Osteocyte (in vitro differentiated cells): ENCODE results near the gene CAST. TPM values are rescaled to one million over a fixed set of nuclear protein-coding genes. Genes with fewer than 3 reads are reported as not detected.

ENCODE experiments used
- DNase-seq: peaks from one replicate; pipeline ENCODE4 v3.0.0; 2021; ENCODE audit warnings: mixed read lengths; ENCODE audit not compliant: unreplicated experiment; ENCODE audit errors: extremely low spot score
- H3K27ac Mint-ChIP-seq: one replicate; pipeline ENCODE4 v1.8.0; 2021; ENCODE audit warnings: mild to moderate bottlenecking, mixed read lengths; ENCODE audit not compliant: unreplicated experiment
- H3K27me3 Mint-ChIP-seq: one replicate; pipeline ENCODE4 v1.8.0; 2021; ENCODE audit warnings: mixed read lengths; ENCODE audit not compliant: unreplicated experiment
- H3K36me3 Mint-ChIP-seq: one replicate; pipeline ENCODE4 v1.8.0; 2021; ENCODE audit warnings: mixed read lengths; ENCODE audit not compliant: unreplicated experiment
- H3K4me1 Mint-ChIP-seq: one replicate; pipeline ENCODE4 v1.8.0; 2021; ENCODE audit warnings: mixed read lengths; ENCODE audit not compliant: unreplicated experiment
- H3K4me3 Mint-ChIP-seq: one replicate; pipeline ENCODE4 v1.8.0; 2021; ENCODE audit warnings: mild to moderate bottlenecking, moderate library complexity, mixed read lengths; ENCODE audit not compliant: unreplicated experiment
- H3K9me3 Mint-ChIP-seq: one replicate; pipeline ENCODE4 v1.8.0; 2021; ENCODE audit warnings: mixed read lengths; ENCODE audit not compliant: unreplicated experiment
- CTCF ChIP-seq: fragments of 200-600 bp; sonication (generic); IDR thresholded peaks from 2 replicates; pipeline ENCODE4 v1.5.0; 2021; ENCODE audit warnings: antibody characterized with exemption, mild to moderate bottlenecking, moderate library complexity
- total RNA-seq: library from RNA; stranded (reverse); gene quantifications from 2 replicates; pipeline ENCODE4 v1.2.1, GENCODE V29; 2021

CAST gene
- total RNA-seq, 1 donor from 2014 or later: 144 TPM

DNA sequence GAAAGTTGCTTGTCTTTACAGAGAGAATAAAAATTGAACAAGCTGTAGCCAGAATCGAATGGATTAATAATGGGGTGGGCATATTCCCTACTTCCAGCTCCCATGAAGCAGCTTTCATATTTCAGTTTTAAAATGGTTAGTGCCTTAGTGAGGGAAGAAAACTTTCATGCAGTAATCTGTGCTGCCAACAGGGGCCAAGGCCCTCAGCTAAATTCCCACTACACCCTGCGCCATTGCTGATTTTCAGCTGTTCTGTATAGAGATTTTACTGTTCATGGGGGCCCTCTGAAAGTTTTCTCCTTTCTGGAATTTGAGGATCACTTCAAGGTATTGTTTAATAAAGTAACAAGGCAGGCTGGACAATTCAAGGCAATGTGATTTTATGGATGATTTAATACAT, 58.2 kb downstream of the CAST start:
- Mint-ChIP-seq H3K4me3 (no peak overlapping the region), H3K36me3 (peaks cover 2% of the 10 kb centered on the region), H3K27me3 (no peaks in the 10 kb centered on the region), H3K4me1 (peaks cover 12% of the 10 kb centered on the region), H3K9me3 (no peaks in the 10 kb centered on the region), H3K27ac (no peak overlapping the region)
- TF ChIP-seq CTCF: peak; percentile 23
- DNase-seq: no peak

- peaks cover 9% of the 10 kb centered on the region for H3K4me1 Mint-ChIP-seq
- TF ChIP-seq CTCF: no peak
- H3K27ac Mint-ChIP-seq: no peak overlapping the region
- H3K9me3 Mint-ChIP-seq: no peaks in the 10 kb centered on the region
- no peaks in the 10 kb centered on the region for H3K27me3 Mint-ChIP-seq
- DNase-seq: no peak
- H3K36me3 Mint-ChIP-seq: peaks cover 2% of the 10 kb centered on the region
- H3K4me3 Mint-ChIP-seq: no peak overlapping the region
Observed at GRCh38 chr5:96721351-96721977, 59.3 kb downstream of the CAST start.

GRCh38 chr5:96725257-96725656, 63.1 kb downstream of the CAST start:
- no peaks in the 10 kb centered on the region for H3K9me3 Mint-ChIP-seq
- DNase-seq: no peak
- H3K36me3 Mint-ChIP-seq: peaks cover 2% of the 10 kb centered on the region
- H3K27ac Mint-ChIP-seq: no peak overlapping the region
- TF ChIP-seq CTCF: no peak
- peaks cover 9% of the 10 kb centered on the region for H3K4me1 Mint-ChIP-seq
- H3K27me3 Mint-ChIP-seq: no peaks in the 10 kb centered on the region
- no peak overlapping the region for H3K4me3 Mint-ChIP-seq

DNA sequence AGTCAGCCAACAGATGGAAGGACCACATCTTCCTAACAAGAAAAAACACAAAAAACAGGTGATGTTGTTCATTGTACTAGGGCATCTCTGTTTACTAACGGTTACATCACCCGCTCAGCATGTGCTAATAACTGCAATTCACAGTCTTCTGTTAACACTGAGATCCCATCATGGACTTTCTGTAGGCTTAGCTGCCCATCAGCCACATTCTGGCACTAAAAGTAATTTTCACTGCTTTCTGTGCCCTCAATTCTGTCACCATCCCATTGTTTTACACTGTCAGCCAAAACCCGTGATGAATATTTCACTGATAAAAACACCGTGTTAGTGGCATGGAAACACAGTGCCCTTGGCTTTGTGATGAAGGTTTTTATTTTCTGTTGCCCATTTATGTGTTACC, 64.6 kb downstream of the CAST start:
- no peaks in the 10 kb centered on the region for H3K9me3 Mint-ChIP-seq
- DNase-seq: no peak
- TF ChIP-seq CTCF: no peak
- H3K4me1 Mint-ChIP-seq: no peaks in the 10 kb centered on the region
- no peak overlapping the region for H3K4me3 Mint-ChIP-seq
- H3K36me3 Mint-ChIP-seq: peaks cover 6% of the 10 kb centered on the region
- H3K27ac Mint-ChIP-seq: no peak overlapping the region
- no peaks in the 10 kb centered on the region for H3K27me3 Mint-ChIP-seq

GRCh38 chr5:96729156-96729555, 67.0 kb downstream of the CAST start:
- Mint-ChIP-seq H3K36me3 (peaks cover 19% of the 10 kb centered on the region), H3K4me3 (no peak overlapping the region), H3K27ac (no peak overlapping the region), H3K4me1 (no peaks in the 10 kb centered on the region), H3K27me3 (no peaks in the 10 kb centered on the region), H3K9me3 (no peaks in the 10 kb centered on the region)
- TF ChIP-seq CTCF: peak; percentile 56
- DNase-seq: no peak
